GM12875 (cell line): Measurements from ENCODE around the gene NOS1AP.
"Not testable (repeated sequence)": the region's sequence is repeated elsewhere in the genome, so short reads cannot be mapped to it uniquely, and the experiment has no call there.

ENCODE experiments used
- H3K4me3 ChIP-seq: one replicate; pipeline ENCODE4 v1.5.1; 2011; ENCODE audit warnings: low read depth, low read length, control low read depth
- TF ChIP-seq, protein P1 (sequence below): IDR thresholded peaks from 2 replicates; pipeline ENCODE4 v1.5.1; 2011; ENCODE audit warnings: low read depth, mild to moderate bottlenecking, control low read depth, inconsistent platforms, low read length, moderate library complexity, borderline replicate concordance; ENCODE audit not compliant: insufficient read depth

Gene NOS1AP

DNA sequence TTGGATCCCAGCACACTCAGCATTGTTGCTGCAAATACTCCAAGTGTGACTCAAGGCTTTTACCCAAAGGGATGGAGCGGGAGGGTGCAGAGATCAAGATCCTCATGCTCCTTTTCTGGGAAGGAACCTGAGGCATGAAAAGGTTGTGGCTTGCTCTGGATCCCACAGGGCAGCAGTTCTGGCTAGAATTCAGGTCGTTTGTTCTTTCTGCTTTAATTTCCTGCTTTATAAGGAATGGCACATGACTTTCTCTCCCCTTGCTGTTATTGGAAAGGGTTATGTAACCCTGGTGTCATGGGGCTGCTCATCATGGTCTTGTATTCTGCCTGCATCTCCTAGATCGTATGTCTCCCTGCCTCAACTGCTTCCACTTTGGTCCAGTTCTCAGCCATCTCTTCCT lies 101.6 kb downstream of the NOS1AP start:
- TF ChIP-seq, protein P1, sequence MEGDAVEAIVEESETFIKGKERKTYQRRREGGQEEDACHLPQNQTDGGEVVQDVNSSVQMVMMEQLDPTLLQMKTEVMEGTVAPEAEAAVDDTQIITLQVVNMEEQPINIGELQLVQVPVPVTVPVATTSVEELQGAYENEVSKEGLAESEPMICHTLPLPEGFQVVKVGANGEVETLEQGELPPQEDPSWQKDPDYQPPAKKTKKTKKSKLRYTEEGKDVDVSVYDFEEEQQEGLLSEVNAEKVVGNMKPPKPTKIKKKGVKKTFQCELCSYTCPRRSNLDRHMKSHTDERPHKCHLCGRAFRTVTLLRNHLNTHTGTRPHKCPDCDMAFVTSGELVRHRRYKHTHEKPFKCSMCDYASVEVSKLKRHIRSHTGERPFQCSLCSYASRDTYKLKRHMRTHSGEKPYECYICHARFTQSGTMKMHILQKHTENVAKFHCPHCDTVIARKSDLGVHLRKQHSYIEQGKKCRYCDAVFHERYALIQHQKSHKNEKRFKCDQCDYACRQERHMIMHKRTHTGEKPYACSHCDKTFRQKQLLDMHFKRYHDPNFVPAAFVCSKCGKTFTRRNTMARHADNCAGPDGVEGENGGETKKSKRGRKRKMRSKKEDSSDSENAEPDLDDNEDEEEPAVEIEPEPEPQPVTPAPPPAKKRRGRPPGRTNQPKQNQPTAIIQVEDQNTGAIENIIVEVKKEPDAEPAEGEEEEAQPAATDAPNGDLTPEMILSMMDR, result no peak
- H3K4me3 ChIP-seq, result no peak overlapping the region

- no peak overlapping the region for H3K4me3 ChIP-seq
- TF ChIP-seq, protein P1, result no peak
Measured at GRCh38 chr1:162172311-162173102, 103.0 kb downstream of the NOS1AP start.

DNA sequence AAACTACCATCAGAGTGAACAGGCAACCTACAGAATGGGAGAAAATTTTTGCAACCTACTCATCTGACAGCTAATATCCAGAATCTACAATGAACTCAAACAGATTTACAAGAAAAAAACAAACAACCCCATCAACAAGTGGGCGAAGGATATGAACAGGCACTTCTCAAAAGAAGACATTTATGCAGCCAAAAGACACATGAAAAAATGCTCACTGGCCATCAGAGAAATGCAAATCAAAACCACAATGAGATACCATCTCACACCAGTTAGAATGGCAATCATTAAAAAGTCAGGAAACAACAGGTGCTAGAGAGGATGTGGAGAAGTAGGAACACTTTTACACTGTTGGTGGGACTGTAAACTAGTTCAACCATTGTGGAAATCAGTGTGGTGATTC lies 104.1 kb downstream of the NOS1AP start:
- not testable (repeated sequence) for H3K4me3 ChIP-seq

GRCh38 chr1:162174027-162174426 lies 104.5 kb downstream of the NOS1AP start:
- H3K4me3 ChIP-seq, result not testable (repeated sequence)

- H3K4me3 ChIP-seq, result no peak overlapping the region
- TF ChIP-seq, protein P1, result no peak
Measured at GRCh38 chr1:162175379-162176081, 106.0 kb downstream of the NOS1AP start.

GRCh38 chr1:162177126-162177525 lies 107.6 kb downstream of the NOS1AP start:
- TF ChIP-seq, protein P1, result no peak
- no peak overlapping the region for H3K4me3 ChIP-seq

DNA sequence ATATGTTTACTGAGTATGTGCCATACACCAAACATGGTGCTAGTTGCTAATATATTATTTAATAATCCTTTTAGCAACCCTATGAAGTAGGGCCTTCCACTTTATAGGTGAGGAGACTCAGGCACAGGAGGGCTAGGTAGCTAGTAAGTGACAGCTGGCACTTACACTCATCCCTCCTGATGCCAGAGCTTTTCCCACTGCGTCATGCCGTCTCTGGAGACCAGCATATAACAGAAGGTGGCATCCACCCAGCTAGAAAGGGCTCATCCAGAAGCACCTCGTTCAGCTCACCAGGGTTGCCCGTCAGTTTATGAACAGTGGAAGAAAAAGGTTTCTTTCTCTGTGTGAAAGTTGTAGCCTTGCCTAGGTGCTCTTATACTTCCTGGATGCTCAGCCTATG lies 108.9 kb downstream of the NOS1AP start:
- TF ChIP-seq, protein P1, result no peak
- H3K4me3 ChIP-seq, result no peak overlapping the region

GRCh38 chr1:162179121-162179520 lies 109.6 kb downstream of the NOS1AP start:
- H3K4me3 ChIP-seq, result no peak overlapping the region
- TF ChIP-seq, protein P1, result no peak
